ENCODE measurements around the gene METTL6.
A peak's percentile ranks its signal among the peaks of the same experiment; 100 is the strongest.
"Not testable (repeated sequence)": the region's sequence is repeated elsewhere in the genome, so short reads cannot be mapped to it uniquely, and the experiment has no call there.

Gene METTL6

DNA sequence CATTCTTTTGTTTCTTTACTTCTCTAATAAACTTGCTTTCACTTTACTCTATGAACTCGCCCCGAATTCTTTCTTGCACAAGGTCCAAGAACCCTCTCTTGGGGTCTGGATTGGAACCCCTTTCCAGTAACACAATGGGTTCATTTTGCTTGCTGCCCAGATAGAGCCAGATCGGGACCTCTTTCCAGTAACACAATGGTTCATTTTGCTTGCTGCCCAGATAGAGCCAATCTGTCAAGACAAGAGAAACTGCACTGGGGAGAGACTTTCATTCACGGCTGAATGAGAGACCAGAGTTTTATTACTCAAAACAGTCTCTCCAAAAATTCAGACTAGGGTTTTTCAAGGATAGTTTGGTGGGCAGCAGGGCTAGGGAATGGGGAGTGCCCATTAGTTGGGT is 25.4 kb downstream of the METTL6 start:
- no peak for DNase-seq

DNA sequence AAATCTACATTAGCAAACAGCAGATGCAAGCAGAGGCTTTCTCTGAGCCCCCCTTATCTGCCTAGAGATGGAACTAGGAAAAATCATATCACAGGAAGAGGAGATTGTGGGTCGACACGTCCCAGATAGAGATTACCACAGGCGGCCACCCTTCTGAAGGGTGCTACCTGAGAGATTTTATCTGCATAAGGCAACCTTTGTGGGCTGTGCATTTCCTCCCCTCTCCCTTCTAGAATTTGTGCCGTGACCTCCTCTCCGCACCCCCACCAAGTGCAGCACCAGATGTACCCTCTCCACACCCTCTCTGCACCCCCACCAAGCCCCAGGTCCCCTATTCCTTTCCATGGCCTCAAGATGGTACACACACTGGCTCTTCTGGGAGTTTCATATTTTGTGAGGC is 27.4 kb downstream of the METTL6 start:
- no peak for DNase-seq

DNA sequence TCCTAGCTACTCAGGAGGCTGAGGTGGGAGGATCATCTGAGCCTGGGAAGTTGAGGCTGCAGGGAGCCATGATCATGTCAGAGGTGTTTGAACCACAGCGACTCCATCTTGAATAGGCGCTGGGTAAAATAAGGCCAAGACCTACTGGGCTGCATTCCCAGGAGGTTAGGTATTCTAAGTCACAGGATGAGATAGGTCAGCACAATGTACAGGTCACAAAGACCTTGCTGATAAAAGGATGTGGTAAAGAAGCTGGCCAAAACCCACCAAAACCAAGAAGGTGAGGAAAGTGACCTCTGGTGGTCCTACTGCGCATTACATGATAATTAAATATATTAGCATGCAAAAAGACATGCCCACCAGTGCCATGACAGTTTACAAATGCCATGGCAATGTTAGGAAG is 28.6 kb downstream of the METTL6 start:
- not testable (repeated sequence) for DNase-seq

DNA sequence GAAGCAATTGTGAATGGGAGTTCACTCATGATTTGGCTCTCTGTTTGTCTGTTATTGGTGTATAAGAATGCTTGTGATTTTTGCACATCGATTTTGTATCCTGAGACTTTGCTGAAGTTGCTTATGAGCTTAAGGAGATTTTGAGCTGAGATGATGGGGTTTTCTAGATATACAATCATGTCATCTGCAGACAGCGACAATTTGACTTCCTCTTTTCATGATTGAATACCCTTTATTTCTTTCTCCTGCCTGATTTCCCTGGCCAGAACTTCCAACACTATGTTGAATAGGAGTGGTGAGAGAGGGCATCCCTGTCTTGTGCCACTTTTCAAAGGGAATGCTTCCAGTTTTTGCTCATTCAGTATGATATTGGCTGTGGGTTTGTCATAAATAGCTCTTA is 34.1 kb downstream of the METTL6 start:
- DNase-seq = not testable (repeated sequence)

DNA sequence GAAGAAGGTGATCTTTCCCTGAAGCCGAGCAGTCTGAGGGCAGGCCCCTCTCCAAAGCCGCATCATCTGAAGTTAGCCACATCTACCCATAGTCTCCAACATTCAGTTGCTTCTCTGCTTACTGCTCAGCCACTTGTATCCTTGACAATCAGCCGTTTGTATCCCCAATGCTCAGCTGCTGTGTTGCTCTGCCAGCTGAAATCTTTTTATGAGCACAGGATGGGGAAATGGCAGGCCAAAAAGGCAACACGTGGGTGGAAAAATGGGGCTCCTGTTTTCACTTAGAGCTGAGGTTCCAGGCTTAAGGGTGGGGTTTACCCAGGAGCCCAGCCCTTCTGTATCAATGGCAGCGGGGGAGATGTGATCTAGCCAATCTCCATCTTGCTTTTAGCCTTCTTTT is 36.3 kb downstream of the METTL6 start:
- DNase-seq = no peak

DNA sequence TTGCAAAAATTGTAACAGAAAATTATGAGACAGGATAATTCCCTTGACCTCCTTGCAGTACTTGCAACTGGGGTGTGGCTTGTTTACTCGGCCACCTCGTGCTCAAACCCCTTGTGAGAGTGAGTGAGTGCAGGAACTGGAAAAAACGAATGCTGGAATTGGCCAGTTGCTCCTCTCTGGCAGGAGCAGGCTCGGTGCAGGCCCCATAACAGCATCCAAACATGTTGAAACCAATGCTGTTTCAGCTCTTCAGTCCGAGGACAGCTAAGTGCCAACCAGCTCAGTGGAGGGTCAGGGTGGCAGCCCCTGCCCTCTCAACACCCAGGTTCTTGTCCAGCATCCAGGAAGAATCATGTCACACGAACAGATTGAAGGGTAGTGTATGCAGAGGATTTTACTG is 36.9 kb downstream of the METTL6 start:
- DNase-seq = no peak

DNA sequence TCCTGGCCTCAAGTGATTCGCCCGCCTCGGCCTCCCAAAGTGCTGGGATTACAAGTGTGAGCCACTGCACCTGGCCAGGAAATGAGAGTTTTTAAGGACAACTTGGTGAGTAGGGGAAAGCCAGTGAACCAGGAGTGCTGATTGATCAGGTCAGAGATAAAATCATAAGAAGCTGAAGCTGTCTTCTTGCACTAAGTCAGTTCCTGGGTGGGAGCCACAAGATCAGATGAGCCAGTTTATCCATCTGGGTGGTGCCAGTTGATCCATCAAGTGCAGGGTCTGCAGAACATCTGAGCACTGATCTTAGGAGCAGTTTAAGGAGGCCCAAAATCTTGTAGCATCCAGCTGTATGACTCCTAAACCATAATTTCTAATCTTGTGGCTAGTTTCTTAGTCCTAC is 39.0 kb downstream of the METTL6 start:
- DNase-seq = not testable (repeated sequence)

DNA sequence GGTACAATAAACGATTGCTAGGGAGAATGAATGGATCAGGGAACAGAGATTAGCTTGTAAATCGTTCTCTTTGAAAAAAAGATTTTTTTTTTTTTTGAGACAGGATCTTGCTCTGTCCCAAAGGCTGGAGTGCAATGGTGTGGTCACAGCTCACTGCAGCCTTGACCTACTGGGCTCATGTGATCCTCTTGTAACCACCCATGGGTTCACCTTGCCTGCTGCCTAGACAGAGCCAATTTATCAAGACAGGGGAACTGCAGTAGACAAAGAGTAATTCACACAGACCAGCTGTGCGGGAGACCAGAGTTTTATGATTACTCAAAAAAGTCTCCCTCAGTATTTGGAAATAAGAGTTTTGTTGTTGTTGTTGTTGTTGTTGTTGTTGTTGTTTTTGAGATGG is 39.6 kb downstream of the METTL6 start:
- no peak for DNase-seq

DNA sequence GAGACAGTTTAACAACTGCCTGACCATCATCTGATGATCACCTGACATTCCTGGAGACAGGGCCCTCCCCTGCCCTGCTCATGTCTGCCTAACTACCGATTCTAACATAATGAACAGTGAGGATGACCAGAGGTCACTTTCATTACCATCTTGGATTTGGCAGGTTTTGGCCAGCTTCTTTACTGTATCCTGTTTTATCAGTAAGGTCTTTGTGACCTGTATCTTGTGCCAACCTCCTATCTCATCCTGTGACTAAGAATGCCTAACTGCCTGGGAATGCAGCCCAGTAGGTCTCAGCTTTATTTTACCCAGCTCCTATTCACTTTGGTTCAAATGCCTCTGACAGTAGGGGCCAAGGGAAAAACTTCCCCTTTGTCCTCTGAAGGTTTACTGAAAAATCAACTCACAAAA is 40.2 kb downstream of the METTL6 start:
- DNase-seq = no peak

DNA sequence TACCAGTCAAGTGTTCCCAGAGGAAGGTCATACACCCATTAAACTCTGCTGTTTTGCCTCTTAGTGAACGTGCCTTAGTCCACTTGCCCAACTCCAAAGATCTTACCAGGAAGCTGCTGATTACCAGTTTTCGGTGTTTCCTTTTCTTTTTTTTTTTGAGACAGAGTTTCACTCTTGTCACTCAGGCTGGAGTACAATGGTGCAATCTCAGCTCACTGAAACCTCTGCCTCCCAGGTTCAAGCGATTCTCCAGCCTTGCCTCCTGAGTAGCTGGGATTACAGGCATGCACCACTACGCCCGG is 40.7 kb downstream of the METTL6 start:
- not testable (repeated sequence) for DNase-seq

DNA sequence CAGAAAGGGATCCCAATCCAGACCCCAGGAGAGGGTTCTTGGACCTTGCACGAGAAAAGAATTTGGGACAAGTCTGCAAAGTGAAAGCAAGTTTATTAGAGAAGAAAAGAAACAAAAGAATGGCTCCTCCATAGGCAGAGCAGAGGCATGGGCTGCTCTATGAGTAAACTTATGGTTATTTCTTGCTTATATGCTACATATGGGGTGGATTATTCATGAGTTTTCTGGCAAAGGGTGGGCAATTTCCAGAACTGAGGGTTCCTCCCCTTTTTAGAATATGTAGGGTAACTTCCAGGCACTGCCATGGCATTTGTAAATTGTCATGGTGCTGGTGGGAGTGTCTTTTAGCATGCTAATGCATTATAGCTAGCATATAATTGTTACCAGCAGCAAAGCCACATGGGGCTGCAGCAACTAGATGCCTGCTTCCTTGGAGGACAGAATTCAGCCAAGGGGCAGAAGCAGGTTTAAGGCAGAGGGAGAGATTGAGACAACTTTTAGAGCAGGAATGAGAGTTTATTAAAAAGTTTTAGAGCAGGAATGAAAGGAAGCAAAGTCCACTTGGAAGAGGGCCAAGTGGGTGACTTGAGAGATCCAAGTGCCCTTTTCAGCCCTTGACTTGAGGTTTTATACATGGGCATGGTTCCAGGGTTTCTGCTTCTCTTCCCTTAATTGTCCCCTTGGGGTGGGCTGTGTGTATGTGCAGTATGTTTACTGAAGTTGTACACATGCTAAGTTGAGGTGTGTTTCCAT is 41.3 kb downstream of the METTL6 start:
- DNase-seq = no peak

DNA sequence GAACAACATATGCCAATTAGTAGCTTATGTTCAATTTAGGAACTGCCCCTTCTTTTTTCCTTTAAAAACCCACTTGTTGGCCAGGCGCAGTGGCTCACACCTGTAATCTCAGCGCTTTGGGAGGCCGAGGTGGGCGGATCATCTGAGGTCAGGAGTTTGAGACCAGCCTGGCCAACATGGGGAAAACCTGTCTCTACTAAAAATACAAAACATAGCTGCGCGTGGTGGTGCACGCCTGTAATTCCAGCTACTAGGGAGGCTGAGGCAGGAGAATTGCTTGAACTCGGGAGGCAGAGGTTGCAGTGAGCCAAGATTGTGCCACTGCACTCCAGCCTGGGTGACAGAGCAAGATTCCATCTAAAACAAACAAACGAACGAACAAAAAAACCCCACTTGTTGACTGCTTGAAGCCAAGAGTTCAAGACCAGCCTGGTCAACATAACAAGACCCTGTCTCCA is 42.1 kb downstream of the METTL6 start:
- DNase-seq = not testable (repeated sequence)

DNA sequence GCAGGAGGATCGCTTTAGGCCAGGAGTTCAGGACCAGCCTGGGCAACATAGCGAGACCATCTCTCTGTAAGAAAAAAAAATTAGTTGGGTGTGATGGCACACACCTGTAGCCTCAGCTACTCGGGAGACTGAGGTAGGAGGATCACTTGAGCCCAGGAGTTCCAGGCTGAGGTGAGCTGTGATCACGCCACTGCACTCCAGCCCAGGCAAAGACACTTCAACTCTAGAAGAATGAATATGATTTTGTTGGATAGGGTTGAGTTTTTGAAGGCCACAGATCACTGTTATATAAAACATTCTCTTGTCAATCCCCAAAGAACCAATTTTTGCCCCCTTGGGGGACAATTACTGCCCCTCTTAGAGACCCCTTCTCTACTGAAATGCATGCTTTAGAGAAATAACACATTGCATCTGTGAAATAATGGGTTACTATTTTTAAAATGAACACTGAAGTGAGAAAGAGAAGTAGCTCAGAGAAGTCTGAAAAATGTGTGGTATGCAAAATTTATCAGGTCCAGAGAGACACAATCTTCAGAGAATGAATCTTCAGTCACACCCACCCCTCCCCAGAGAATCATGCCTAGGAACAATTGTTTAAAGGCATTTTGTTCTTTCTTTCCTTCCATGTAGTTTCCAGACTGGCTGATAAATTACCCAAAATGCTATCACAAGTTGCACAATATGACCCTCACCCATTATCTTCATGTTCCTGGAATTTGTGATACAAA is 42.7 kb downstream of the METTL6 start:
- DNase-seq = no peak

DNA sequence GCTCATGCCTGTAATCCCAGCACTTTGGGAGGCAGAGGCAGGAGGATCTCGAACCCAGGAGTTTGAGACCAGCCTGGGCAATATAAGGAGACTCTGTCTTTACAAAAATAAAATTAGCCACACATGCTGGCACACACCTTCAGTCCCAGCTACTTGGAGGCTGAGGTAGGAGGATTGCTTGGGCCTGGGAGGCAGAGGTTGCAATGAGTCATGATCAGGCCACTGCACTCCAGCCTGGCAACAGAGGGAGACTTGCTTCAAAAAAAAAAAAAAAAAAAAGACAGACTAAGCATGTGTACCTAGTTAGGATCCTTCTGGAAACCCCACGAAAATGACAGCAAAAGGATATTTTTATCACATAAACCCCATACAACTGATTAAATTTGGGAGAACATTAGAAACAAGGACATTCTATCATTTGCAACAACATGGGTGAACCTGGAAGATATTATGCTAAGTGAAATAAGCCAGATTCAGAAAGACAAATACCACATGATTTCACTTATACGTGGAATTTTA is 44.9 kb downstream of the METTL6 start:
- DNase-seq = no peak

DNA sequence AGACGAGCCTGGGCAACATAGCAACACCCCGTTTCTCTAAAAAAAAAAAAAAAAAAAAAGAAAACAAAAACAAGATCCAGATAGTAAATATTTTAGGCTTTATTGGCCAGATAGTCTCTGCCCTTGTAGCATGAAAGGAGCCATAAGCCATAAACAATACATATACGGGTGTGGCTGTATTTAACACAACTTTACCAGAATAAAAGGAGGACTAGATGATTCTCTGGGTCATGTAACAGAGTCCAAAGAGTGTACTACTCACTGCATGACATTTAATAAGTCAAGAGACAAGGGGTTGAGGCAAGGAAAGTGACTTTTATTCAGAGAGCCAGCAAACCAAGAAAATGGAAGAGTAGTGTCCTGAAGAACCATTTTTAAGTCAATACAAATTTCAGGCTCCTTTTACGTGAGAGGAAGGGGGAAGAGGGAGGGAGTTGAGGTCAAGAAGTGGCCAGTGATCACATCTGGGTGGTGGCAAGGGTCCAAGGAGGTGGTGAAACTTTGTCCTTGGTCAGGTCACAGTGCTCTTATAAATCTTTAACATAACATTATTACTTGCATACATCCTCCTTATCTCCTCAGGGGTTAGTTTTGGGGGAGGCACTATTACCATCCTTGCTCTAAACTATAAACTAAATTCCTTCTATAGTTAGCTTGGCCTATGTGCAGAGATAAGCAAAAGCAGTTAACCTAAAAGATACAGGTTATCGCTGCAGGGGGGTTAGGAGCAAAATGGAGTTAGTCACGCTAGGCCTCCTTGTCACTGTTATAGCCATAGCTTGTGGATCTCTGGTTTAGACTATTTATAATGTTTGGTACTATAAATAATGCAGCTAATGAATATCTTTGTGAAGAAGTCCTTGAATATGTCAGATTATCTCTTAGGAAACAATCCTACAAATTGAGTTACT is 46.1 kb downstream of the METTL6 start:
- DNase-seq = no peak

DNA sequence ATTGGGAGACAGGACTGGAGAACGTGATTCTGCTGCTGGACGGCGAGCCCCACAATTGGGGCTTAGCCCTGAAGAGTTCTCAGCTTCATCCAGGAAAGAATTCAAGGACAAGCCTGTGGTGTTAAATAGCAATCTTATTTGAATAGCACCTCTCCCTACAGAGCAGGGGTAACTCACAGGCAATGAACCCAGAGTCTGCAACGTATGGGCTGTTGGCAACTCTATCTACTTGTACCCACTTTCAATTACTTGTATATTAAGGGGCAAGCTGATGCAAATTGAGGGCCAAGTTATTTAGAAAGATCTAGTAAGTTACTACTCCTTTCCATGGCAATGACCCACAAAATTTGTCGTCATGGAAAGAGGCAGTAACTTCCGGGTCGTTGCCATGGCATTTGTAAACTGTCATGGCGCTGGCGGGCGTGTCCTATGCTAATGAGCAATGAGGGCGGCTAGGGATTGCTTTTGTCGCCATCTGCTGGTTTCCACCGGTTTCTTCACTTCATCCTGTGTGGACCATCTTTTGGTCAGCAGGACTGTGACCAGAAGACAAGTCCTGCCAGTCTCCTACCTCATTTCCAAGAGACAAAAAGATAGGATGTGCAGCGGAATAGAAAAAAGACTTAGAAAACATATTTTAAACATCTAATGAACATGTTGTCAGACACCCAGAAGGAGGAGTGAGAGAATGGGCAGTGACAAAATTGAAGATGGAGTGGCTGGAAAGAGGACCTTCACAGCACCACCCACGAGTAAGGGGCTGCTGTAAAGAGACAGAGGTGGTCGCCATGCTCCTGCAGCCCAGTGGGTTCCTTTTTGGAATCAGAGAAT is 49.2 kb downstream of the METTL6 start:
- DNase-seq = peak; percentile 66

DNA sequence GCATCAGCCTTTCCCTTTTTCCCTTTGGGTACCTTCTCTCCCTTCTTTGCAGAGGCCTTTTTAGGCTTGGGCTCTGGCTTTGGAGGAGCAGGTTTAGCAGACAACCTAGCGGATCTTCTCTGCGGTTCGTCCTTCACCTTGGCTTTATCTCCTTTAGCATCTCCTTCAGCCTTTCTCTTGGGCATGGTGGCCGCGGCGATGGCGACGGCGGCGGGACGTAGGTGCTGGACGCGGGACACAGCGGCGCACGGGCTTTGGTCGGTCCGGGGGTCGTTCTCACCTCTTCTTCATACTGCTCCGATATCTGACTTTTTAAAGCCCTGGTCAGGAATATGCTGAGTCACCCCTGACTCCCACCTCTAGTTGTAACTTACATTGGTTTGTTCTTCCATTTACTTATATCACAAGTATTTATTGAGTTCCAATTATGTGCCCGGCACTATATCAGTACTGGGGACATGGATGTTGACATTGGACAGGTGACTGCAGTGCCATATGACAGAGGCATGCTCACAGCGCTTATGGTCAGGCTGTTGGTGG is 51.8 kb downstream of the METTL6 start:
- no peak for DNase-seq

DNA sequence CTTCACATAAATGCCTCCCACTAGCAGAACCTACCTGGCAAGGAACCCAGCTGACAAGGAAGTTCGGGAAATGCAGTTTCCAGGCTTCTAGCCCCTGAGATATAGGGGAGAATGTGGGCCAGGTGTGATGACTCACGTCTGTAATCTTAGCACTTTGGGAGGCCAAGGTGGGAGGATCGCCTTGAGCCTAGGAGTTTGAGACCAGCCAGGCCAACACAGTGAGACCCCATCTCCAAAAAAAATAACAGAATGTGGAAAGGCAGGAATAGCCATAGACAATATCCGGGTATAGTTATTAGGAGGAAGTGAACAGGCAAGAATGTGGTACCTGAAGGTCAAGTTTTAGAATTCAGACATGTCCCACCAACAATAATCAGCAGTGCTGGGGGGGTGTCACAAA is 54.4 kb downstream of the METTL6 start:
- no peak for DNase-seq

DNA sequence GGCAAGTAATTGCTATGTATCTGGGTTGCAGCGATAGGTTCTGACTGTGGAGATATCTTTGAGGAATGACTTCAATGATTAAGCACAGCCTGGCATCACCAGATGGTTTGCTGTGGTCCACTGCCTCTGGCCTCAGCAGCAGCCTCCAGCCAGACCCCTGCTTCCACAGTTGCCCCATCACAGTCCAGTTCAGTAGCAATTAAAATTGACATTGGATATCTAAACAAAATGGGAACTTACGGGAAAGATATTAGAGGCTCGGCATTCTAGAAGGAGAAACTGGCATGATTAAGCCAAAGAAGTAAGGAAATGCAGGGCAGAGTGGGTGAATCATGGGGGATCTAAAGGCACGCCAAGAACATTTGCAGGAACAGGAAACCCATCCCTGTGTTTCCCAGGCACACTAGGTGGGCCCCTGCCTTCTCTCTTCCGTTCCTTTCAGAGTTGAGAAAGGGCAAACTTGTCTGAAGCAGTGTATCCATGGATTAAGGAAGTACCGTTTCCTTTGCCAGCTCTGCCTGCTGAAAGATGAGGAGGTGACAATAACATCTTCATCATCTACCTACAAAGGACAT is 58.7 kb downstream of the METTL6 start:
- no peak for DNase-seq

DNA sequence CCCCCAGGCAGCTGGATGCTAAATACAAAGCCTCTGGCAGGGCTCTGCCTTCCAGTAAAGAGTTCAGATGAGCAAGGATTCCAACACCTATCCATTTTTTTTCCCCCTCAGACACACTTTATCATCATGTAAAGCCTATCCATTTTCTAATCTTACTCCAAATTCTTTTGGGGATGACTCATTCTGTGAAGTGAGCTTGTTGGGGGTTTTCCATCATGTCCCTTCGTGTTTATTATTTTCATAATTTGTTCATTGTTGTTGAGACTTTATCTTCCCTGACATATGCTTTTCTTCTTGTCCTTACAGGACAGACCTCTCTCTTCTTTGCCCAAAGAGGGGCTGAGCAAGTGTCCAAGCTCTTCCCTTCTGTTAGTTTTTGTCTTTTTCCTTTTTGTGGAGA is 60.3 kb downstream of the METTL6 start:
- DNase-seq = no peak

DNA sequence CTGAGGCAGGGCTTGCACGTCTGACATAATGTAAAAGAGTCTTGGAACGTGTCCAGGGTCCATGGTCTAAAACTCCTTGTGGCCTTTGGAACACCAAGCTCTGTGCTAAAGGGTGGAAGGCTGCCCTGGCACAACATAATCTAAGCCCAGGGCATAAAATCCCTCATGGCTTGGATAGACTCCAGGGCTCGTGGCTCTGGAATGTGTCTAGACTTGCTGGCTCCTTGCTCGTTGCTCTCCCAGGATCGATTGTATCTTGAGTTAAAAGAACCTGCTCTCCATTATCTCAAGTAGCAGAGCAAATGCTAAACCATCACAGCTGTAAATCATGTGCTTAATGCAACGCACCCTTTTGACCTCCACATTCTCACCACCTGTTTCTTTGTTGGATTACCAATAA is 63.3 kb downstream of the METTL6 start:
- not testable (repeated sequence) for DNase-seq

All from NCI-H2081 treated with DMSO at 0.1 percent for 48 hours (cell line).